H1 (cell line): ENCODE results near the gene ADM2. TPM values are rescaled to one million over a fixed set of nuclear protein-coding genes. Genes with fewer than 3 reads are reported as not detected.

Source experiments
- CHD7 ChIP-seq: fragments of 300-600 bp; sonication (generic); IDR thresholded peaks from 2 replicates; pipeline ENCODE4 v1.7.1; 2012; ENCODE audit warnings: low read length, moderate library complexity, mild to moderate bottlenecking, inconsistent platforms; ENCODE audit not compliant: insufficient replicate concordance
- polyA plus RNA-seq, 7 experiments: library from polyadenylated mRNA; depleted of rRNA in 3 of 7; stranded (reverse) in 5 of 7; unstranded in 2 of 7; fragments of >200 nt in 5 of 7; fragments of 200-250 nt in 2 of 7; gene quantifications; 1 replicate in 5 of 7; 2 replicates in 1 of 7; 4 replicates in 1 of 7; pipeline versions ENCODE4 v1.2.1 to v1.2.3, GENCODE V29; 2011 to 2013; ENCODE audit warnings: missing spikeins in 2 of 7, mixed read lengths in 2 of 7
- total RNA-seq: library from RNA; stranded (reverse); fragmentation: NEBNext Ultra II Directional; extraction: Animal tissue kit (Norgen Biotek cat#: 25700); gene quantifications from 2 replicates; pipeline ENCODE4 v1.2.1, GENCODE V29; 2021

ADM2 gene
- total and polyA plus RNA-seq, 2 of the 8 experiments (the other 6 are each of a cell fraction or from before 2014, with no cell fraction given) = 3.3 to 7.5 TPM

GRCh38 chr22:50488006-50488677 is 6.8 kb downstream of the ADM2 start (continued):
- no peak for TF ChIP-seq CHD7
- TF ChIP-seq, all 59 proteins: peak for 0
